OCI-LY1 (cell line): Measurements from ENCODE around the gene USP3.

Source experiments
- H2AFZ ChIP-seq: fragments of 200-600 bp; sonication (generic), shearing (Covaris generic); 2 replicates; pipeline ENCODE4 v1.6.0; 2014; ENCODE audit warnings: antibody characterized with exemption, mild to moderate bottlenecking, low read length
- H3F3A ChIP-seq: fragments of 200-600 bp; sonication (generic), shearing (Covaris generic); 2 replicates; pipeline ENCODE4 v1.6.0; 2014; ENCODE audit warnings: mild to moderate bottlenecking, antibody characterized with exemption, low read length, moderate library complexity; ENCODE audit not compliant: insufficient read depth
- H3K27ac ChIP-seq: fragments of 200-600 bp; sonication (generic); 2 replicates; pipeline ENCODE4 v1.5.1; 2014; ENCODE audit warnings: low read length, mixed run types, mild to moderate bottlenecking, low read depth; ENCODE audit not compliant: poor library complexity, severe bottlenecking
- H3K27me3 ChIP-seq: fragments of 200-600 bp; sonication (generic); 2 replicates; pipeline ENCODE4 v1.6.0; 2014; ENCODE audit warnings: antibody characterized with exemption, mild to moderate bottlenecking, low read length, moderate library complexity; ENCODE audit not compliant: insufficient read depth
- H3K36me3 ChIP-seq: fragments of 200-600 bp; sonication (generic); 2 replicates; pipeline ENCODE4 v1.6.1; 2014; ENCODE audit warnings: mild to moderate bottlenecking, antibody characterized with exemption, low read length, moderate library complexity, mixed read lengths; ENCODE audit not compliant: insufficient read depth
- H3K4me1 ChIP-seq: fragments of 200-600 bp; sonication (generic); 2 replicates; pipeline ENCODE4 v1.5.1; 2014; ENCODE audit warnings: mild to moderate bottlenecking, low read length, moderate library complexity; ENCODE audit not compliant: insufficient read depth, severe bottlenecking
- H3K4me2 ChIP-seq: fragments of 200-600 bp; sonication (generic), shearing (Covaris generic); 2 replicates; pipeline ENCODE4 v1.6.1; 2014; ENCODE audit warnings: low read length
- H3K4me3 ChIP-seq: fragments of 200-600 bp; sonication (generic); 2 replicates; pipeline ENCODE4 v1.5.1; 2014; ENCODE audit warnings: low read length, low read depth, mild to moderate bottlenecking, mixed read lengths; ENCODE audit not compliant: poor library complexity, severe bottlenecking
- H3K79me2 ChIP-seq: fragments of 200-600 bp; shearing (Covaris generic); 2 replicates; pipeline ENCODE4 v1.6.1; 2016; ENCODE audit warnings: mixed run types, low read length, mixed read lengths; ENCODE audit not compliant: insufficient read depth
- H3K9ac ChIP-seq: fragments of 200-600 bp; sonication (generic), shearing (Covaris generic); 2 replicates; pipeline ENCODE4 v1.6.1; 2014; ENCODE audit warnings: mild to moderate bottlenecking, low read length, mixed read lengths
- H3K9me2 ChIP-seq: fragments of 200-600 bp; sonication (generic), shearing (Covaris generic); 2 replicates; pipeline ENCODE4 v1.6.1; 2014; ENCODE audit warnings: low read depth, mild to moderate bottlenecking, low read length, mixed read lengths
- H3K9me3 ChIP-seq: fragments of 200-600 bp; shearing (Covaris generic); 2 replicates; pipeline ENCODE4 v1.6.1; 2014; ENCODE audit warnings: low read length, mixed read lengths
- H4K20me1 ChIP-seq: fragments of 200-600 bp; sonication (generic), shearing (Covaris generic); 2 replicates; pipeline ENCODE4 v1.6.0; 2016; ENCODE audit warnings: mild to moderate bottlenecking, low read length; ENCODE audit not compliant: insufficient read depth
- CTCF ChIP-seq: fragments of 200-600 bp; sonication (generic), shearing (Covaris generic); IDR thresholded peaks from 2 replicates; pipeline ENCODE4 v1.5.1; 2017; ENCODE audit warnings: mild to moderate bottlenecking, antibody characterized with exemption, low read length, moderate library complexity, mixed read lengths
- EZH2 ChIP-seq: fragments of 200-600 bp; sonication (generic), shearing (Covaris generic); IDR thresholded peaks from 2 replicates; pipeline ENCODE4 v1.8.0; 2017; ENCODE audit warnings: borderline replicate concordance, mixed run types, mild to moderate bottlenecking, antibody characterized with exemption, low read length, moderate library complexity, mixed read lengths

The USP3 gene

GRCh38 chr15:63587527-63587926 lies 83.1 kb downstream of the USP3 start:
- H3K9ac ChIP-seq: no peak overlapping the region
- H3K27me3 ChIP-seq: no peaks in the 10 kb centered on the region
- H3K4me1 ChIP-seq: no peaks in the 10 kb centered on the region
- H3K9me2 ChIP-seq: no peaks in the 10 kb centered on the region
- peaks cover 4% of the 10 kb centered on the region; the same call in 1 of the 2 replicates for H3K9me3 ChIP-seq
- H4K20me1 ChIP-seq: no peaks in the 10 kb centered on the region
- H3K4me3 ChIP-seq: no peak overlapping the region
- H3K27ac ChIP-seq: no peak overlapping the region
- TF ChIP-seq CTCF: no peak
- TF ChIP-seq EZH2: no peak
- H3K4me2 ChIP-seq: no peak overlapping the region
- H3K36me3 ChIP-seq: peaks cover 98% of the 10 kb centered on the region
- no peaks in the 10 kb centered on the region for H3F3A ChIP-seq
- H2AFZ ChIP-seq: no peak overlapping the region
- no peaks in the 10 kb centered on the region for H3K79me2 ChIP-seq

GRCh38 chr15:63588826-63589225 lies 84.4 kb downstream of the USP3 start:
- Histone ChIP-seq H3K36me3 (peaks cover 98% of the 10 kb centered on the region), H3K9me3 (peaks cover 4% of the 10 kb centered on the region; the same call in 1 of the 2 replicates)

GRCh38 chr15:63593705-63594671 lies 89.6 kb downstream of the USP3 start:
- no peak overlapping the region for H3K4me2 ChIP-seq
- no peaks in the 10 kb centered on the region for H3K27me3 ChIP-seq

More at GRCh38 chr15:63588826-63589225, 84.4 kb downstream of the USP3 start:
- H3K4me2 ChIP-seq: no peak overlapping the region
- no peaks in the 10 kb centered on the region for H3K79me2 ChIP-seq
- TF ChIP-seq EZH2 (no peak), CTCF (no peak)
- H2AFZ ChIP-seq: no peak overlapping the region
- H3K4me1 ChIP-seq: no peaks in the 10 kb centered on the region
- no peaks in the 10 kb centered on the region for H3K9me2 ChIP-seq
- no peaks in the 10 kb centered on the region for H4K20me1 ChIP-seq
- no peak overlapping the region for H3K4me3 ChIP-seq
- H3K27ac ChIP-seq: no peak overlapping the region
- no peaks in the 10 kb centered on the region for H3F3A ChIP-seq
- no peaks in the 10 kb centered on the region for H3K27me3 ChIP-seq
- H3K9ac ChIP-seq: no peak overlapping the region

More at GRCh38 chr15:63593705-63594671, 89.6 kb downstream of the USP3 start:
- no peak overlapping the region for H3K9ac ChIP-seq
- no peaks in the 10 kb centered on the region for H3K9me3 ChIP-seq
- peaks cover 53% of the 10 kb centered on the region for H3K36me3 ChIP-seq
- H3K4me3 ChIP-seq: no peak overlapping the region
- no peaks in the 10 kb centered on the region for H3K79me2 ChIP-seq
- H3K27ac ChIP-seq: peak overlapping the region; percentile 89
- 0 out of 2 replicates have a peak, but pooled peaks cover 2% of the 10 kb centered on the region for H3F3A ChIP-seq
- H3K9me2 ChIP-seq: no peaks in the 10 kb centered on the region
- H4K20me1 ChIP-seq: no peaks in the 10 kb centered on the region
- no peak overlapping the region for H2AFZ ChIP-seq
- no peak for TF ChIP-seq CTCF
- TF ChIP-seq EZH2: no peak
- peaks cover 50% of the 10 kb centered on the region for H3K4me1 ChIP-seq
